Rectal smooth muscle tissue (tissue), 1 donor: Measurements from ENCODE around the gene CD248.
A peak's percentile ranks its signal among the peaks of the same experiment; 100 is the strongest.

Source experiments
- H3K27ac ChIP-seq: one replicate; pipeline ENCODE4 v1.7.0; 2013; ENCODE audit warnings: low read depth, low read length, inconsistent platforms
- H3K27me3 ChIP-seq: one replicate; pipeline ENCODE4 v1.7.0; 2013; ENCODE audit warnings: low read length; ENCODE audit not compliant: control insufficient read depth, insufficient read depth
- H3K36me3 ChIP-seq: one replicate; pipeline ENCODE4 v1.7.0; 2013; ENCODE audit warnings: low read length; ENCODE audit not compliant: control insufficient read depth, insufficient read depth
- H3K4me1 ChIP-seq: one replicate; pipeline ENCODE4 v1.7.0; 2013; ENCODE audit warnings: low read length; ENCODE audit not compliant: control insufficient read depth, insufficient read depth
- H3K4me3 ChIP-seq: one replicate; pipeline ENCODE4 v1.7.0; 2013; ENCODE audit warnings: low read length
- H3K9ac ChIP-seq: one replicate; pipeline ENCODE4 v1.7.0; 2013; ENCODE audit warnings: low read length

The CD248 gene

DNA sequence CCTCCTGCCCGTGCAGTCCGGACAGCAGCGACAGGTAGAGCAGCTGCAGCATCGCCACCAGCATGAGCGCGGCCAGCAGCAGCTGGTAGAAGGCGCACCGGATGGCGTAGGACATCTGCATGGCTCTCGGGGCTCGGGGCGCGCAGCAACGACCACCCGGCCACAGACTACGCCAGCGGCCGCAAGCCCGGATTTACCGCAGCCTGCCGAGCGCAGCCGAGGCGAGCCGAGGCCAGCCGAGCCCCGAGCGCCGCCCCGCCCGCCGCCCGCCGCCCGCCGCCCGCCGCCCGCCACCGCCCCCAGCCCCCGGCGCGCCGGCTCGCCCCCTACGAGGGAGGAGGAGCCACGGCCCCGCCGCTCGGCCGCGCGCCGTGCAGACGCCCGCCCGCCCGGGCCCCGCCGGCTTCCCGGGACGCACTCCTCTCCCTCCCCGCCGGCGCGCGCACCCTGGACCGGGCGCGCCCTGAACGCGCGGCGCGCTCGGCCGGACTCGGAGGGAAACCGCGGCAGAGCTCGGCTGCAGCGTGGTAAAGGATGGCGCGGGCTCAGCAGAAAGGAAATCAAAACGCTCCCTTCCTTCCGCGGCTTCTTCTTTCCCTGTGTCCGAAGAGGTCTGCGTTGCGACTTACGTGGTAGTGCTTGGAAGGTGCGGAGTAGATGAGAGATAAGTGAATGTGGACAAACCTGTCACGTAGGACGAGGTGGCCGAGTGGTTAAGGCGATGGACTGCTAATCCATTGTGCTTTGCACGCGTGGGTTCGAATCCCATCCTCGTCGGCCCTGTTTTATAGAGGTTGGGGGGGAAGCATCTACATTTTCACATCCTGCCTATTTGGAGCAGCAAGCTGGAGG, 30.8 kb upstream of the CD248 start, which contains the start of gene B4GAT1:
Gene B4GAT1, minus strand, starts transcription at position 205 of the 852 bp plus-strand sequence. Its CDS starts 84 bp downstream, at position 121.
- no peaks in the 10 kb centered on the region for H3K36me3 ChIP-seq
- H3K27me3 ChIP-seq: no peaks in the 10 kb centered on the region
- peaks cover 15% of the 10 kb centered on the region for H3K4me1 ChIP-seq
- peak within 1 kb of the TSS; percentile 77 for H3K9ac ChIP-seq
- peak within 1 kb of the TSS; percentile 91 for H3K27ac ChIP-seq
- peak within 1 kb of the TSS; percentile 93 for H3K4me3 ChIP-seq

DNA sequence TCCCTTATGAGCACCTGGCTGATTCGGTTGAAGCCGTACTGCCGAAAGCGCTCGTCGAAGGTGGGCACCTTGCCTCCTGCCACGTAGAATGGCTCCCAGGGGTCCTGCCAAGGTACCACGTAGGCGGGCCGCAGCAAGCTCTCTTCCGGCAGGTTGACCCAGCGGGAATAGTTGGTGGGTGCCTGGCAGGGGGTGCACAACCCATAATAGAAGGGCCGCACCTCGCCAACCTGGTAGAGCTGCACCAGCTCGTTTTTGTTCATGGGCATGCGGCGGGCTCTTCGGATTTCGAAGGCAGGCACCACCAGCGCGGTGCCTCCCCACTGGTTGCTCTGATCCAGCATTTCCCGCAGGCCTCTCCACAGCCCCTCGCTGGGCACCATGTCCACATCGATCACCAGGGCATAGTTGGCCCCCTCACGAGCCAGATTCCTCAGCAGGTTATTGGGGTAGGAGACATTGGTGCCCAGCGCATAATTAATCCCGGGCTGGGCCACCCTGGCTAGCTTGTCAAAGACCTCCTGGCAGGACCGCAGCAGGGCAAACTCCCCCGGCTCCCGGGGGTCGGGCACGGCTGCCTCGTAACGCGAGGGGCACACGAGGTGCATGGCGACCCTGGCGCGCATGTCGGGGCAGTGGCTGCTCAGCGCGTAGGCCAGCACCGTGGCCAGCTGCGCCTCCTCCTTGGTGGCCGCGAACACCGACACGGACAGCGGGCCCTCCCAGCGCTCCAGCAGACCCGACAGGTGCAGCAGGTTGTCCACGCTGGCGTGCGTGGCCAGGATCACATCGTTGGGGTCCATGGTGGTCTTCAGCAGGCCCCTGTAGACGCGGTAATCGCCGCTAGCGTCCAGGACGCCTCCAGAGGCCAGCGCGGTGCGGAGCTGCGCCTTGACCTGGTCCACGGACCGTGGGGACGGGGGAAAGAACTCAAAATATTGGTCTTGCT, 29.9 kb upstream of the CD248 start:
- peak overlapping the region; percentile 66 for H3K9ac ChIP-seq
- H3K36me3 ChIP-seq: peaks cover 3% of the 10 kb centered on the region
- H3K4me1 ChIP-seq: peaks cover 15% of the 10 kb centered on the region
- H3K27ac ChIP-seq: peak overlapping the region; percentile 91
- H3K4me3 ChIP-seq: peak overlapping the region; percentile 93
- no peaks in the 10 kb centered on the region for H3K27me3 ChIP-seq

DNA sequence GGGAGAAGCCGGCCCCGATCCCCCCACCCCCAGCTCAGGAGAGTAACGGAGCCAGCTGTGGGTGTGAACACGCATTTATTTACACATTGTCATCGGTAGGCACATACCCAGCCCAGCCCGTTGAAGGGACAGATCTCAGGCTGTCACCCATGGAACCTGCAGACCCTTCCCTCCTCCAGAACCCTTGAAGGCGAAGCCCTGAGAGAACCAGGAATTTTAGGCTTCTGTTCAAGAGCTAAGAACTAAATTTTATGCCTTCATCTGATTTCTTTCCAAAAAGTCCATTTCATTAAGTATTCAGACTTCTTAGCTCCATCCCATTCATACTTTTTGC, 28.4 kb upstream of the CD248 start:
- Histone ChIP-seq H3K4me3 (peak overlapping the region; percentile 93), H3K27ac (peak overlapping the region; percentile 79), H3K9ac (peak overlapping the region; percentile 49), H3K4me1 (peaks cover 15% of the 10 kb centered on the region), H3K27me3 (no peaks in the 10 kb centered on the region), H3K36me3 (peaks cover 18% of the 10 kb centered on the region)

- peak within 1 kb of the TSS; percentile 93 for H3K4me3 ChIP-seq
- peaks cover 15% of the 10 kb centered on the region for H3K4me1 ChIP-seq
These were observed 27.9 kb upstream of the CD248 start, which contains the start of gene BRMS1 for GRCh38 chr11:66344550-66345315. Gene BRMS1 (minus strand): TSS chr11:66345104. CDS start chr11:66342234, 2,870 bp downstream.

DNA sequence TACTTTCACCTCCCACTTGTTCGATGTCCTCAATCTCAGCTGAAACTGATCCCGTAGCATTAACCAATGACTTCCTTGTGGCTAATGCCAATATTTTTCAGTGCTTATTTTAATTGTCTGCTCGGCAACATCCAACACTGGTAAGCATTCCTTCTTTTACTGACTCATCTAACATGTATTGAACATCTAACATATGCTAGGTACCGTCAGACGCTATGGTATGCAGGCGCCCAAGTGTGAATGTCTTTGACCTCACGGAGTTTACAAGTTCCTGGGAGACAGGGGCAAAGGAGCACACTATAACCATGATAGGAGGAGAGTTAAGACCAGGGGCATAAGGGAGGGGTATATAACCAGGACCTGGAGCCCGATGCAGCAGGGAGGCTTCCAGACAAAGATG, 26.3 kb upstream of the CD248 start:
- Histone ChIP-seq H3K4me3 (no peak overlapping the region), H3K27me3 (no peaks in the 10 kb centered on the region), H3K36me3 (peaks cover 31% of the 10 kb centered on the region), H3K27ac (no peak overlapping the region), H3K9ac (no peak overlapping the region), H3K4me1 (peaks cover 15% of the 10 kb centered on the region)

More at GRCh38 chr11:66344550-66345315, 27.9 kb upstream of the CD248 start, which contains the start of gene BRMS1:
- H3K27ac ChIP-seq: peak within 1 kb of the TSS; percentile 79
- H3K36me3 ChIP-seq: peaks cover 23% of the 10 kb centered on the region
- peak within 1 kb of the TSS; percentile 86 for H3K9ac ChIP-seq
- no peaks in the 10 kb centered on the region for H3K27me3 ChIP-seq

GRCh38 chr11:66341502-66342126, 24.8 kb upstream of the CD248 start:
- H3K36me3 ChIP-seq: peaks cover 40% of the 10 kb centered on the region
- peaks cover 17% of the 10 kb centered on the region for H3K4me1 ChIP-seq
- H3K9ac ChIP-seq: no peak overlapping the region

DNA sequence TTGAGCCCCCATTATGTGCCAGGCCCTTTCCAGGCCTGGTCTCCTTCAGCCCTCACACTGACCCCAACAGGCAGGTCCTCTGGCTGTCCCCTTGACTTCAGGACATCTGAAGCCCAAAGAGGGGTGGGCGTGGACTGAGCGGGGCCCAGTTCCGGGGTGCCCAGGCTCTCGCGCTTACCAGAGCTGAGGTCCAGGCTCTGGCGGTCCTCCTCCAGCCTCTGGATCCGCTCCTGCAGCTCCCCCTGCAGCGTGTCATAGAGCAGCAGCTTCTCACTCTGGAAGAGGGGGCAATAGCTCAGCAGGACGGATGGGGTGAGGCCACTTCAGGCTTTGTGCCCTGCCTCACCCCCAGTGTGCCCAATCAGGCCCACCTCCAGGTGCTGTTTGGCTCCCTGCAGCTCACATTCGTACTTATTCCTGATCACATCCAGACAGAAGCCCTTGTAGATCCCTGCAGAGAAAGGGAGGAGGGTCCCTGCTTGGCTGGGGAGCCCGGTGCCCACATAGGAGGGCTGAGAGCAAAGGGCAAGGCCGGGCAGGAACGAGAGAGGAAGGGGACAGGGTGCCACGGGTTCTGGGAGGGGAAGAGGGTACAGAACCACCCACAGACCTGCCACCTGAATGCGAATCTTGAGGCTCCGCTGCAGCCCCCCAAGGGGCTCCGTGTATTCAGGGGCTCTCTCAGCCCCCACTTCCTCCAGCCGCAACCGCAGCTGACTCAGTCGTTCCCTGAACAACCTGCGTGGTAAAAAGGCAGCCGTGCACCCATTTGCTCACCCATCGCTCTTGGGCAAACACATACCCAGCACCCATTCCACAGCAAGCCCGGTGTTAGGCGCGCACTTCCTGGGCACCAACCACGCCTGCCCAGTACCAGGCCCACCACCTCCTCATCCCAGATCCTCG, 24.0 kb upstream of the CD248 start:
- no peaks in the 10 kb centered on the region for H3K27me3 ChIP-seq
- no peak overlapping the region for H3K9ac ChIP-seq
- H3K36me3 ChIP-seq: peaks cover 40% of the 10 kb centered on the region
- peaks cover 15% of the 10 kb centered on the region for H3K4me1 ChIP-seq
- H3K4me3 ChIP-seq: no peak overlapping the region
- no peak overlapping the region for H3K27ac ChIP-seq

More at GRCh38 chr11:66341502-66342126, 24.8 kb upstream of the CD248 start:
- Histone ChIP-seq H3K27ac (no peak overlapping the region), H3K27me3 (no peaks in the 10 kb centered on the region), H3K4me3 (no peak overlapping the region)

- Histone ChIP-seq H3K27ac (no peak overlapping the region), H3K4me3 (no peak overlapping the region), H3K36me3 (peaks cover 40% of the 10 kb centered on the region), H3K9ac (no peak overlapping the region), H3K27me3 (no peaks in the 10 kb centered on the region), H3K4me1 (peaks cover 10% of the 10 kb centered on the region)
These were observed 23.0 kb upstream of the CD248 start for GRCh38 chr11:66339686-66340483.

DNA sequence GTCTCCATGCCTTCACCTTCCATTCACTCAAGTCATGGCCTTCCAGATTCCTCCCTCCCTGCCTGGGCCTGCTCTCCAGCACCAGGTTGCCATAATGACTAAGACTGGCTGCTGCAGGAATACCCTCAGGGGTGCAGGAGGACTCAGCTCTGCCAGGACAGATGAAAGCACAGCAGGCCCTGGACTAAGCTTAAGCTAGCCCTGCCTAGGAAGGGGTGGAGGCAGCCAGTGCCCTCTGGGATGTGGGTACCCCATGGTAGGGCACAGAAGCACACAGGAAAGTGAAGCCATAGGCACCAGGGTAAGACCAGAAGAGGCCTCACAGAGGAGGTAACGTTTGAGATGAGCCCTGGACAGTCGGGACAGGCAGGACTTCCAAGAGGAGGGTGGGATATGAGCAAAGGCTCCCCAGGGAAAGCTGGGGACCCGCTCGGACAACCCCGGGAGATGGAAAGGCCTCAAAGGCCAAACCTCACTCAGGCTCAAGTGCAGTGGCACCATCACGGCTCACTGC, 22.4 kb upstream of the CD248 start:
- Histone ChIP-seq H3K27me3 (no peaks in the 10 kb centered on the region), H3K4me3 (no peak overlapping the region), H3K36me3 (peaks cover 40% of the 10 kb centered on the region), H3K9ac (no peak overlapping the region), H3K27ac (no peak overlapping the region), H3K4me1 (peaks cover 10% of the 10 kb centered on the region)
